GM21423 (cell line): ENCODE data around the gene MORN5.

ENCODE experiments used
- ATAC-seq: cut with Tn5 transposase; IDR thresholded peaks from one replicate; pipeline ENCODE4 v1.9.1; 2021; ENCODE audit warnings: mild to moderate bottlenecking, moderate library complexity; ENCODE audit not compliant: unreplicated experiment

Gene MORN5

GRCh38 chr9:122213589-122214413 lies 54.1 kb downstream of the MORN5 start:
- ATAC-seq, result peak; percentile 51

- no peak for ATAC-seq
Observed at GRCh38 chr9:122214507-122214906, 54.8 kb downstream of the MORN5 start.

GRCh38 chr9:122215663-122216062 lies 56.0 kb downstream of the MORN5 start:
- no peak for ATAC-seq

- ATAC-seq, result no peak
Observed at GRCh38 chr9:122216138-122216797, 56.6 kb downstream of the MORN5 start.

GRCh38 chr9:122216798-122217418 lies 57.2 kb downstream of the MORN5 start:
- ATAC-seq, result no peak

GRCh38 chr9:122217640-122218039 lies 57.9 kb downstream of the MORN5 start:
- ATAC-seq, result no peak

GRCh38 chr9:122218071-122218934 lies 58.6 kb downstream of the MORN5 start:
- no peak for ATAC-seq

DNA sequence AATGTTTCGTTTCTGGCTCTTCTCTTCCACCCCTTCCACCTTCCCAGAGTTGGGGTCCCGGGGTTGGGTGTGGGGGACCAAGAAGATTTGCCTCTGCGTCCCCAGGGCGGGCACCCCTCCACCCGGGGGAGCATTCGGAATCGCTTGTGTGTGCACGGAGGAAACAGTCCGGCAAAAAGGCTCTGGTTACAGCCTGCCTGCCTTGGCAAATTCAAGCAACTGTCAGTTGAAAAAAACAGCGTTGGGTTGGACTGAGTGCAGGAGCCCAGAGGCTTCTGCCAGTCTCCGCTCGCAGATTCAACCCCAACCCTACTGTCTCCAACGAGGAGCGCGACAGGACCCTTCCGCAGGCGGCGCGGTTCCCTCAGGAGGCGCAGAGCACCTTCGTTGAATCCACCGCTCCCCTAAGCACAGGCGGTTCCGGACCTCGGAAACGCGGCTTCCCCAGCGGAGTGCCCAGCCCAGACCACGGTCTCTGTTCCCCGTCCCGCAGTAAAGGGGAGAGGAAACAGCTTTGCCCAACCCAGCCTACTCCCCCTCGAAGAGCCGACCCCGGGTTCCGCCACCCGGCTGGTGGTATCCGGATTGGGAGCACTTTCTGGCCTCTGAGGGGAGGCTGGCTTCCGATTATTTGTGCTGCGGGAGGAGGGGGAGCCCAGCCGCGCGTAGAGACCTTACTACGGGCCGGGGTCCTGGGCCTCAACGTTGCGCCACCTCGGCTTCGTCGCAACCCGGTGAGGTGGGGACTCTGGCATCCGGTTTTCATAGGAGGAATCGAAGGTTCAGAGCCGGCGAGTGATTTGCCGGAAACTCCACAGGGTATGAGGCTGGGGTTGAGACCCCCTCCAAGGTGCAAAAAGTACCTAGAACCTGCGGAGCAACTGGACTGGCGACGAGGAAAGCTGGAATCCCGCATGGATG lies 59.5 kb downstream of the MORN5 start:
- ATAC-seq, result no peak

DNA sequence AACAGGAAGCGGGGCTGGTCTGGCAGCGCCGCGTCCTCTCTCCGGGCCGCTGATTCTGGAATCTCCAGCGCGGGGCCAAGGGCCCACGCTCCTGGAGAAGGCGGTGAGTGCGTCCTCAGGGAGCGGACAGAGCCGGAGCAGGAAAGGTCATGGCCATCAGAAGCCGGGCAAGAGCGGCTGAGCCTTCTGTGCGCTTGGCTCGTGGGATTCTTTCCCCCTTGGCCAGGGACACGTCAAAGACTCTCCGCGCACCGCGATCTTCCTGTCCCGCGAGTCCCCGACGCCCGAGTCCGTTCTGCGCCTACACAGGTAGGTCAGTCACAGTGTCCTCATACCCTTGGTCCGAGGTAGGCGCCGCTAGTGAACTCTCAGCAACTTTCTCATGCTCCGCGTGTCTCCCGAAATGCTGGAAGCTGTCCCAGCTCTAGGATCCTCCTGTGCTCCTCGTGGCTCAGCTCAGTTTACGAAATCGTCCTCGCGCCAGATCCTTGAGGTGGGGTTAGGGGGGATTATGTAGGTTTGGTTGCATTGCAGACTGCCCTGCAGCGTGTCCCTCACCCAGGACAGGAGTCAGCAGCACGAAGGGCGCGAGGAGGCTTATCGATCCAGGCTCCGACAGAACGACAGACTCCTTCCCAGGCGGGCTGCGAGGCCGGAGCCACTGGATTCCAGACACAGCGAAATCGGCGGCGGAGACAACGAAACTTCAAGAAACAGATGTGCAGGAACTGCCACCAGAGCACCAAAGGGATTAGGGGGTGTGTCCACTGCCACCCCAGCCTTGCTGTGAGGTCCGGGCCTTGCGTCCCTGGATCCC lies 60.4 kb downstream of the MORN5 start:
- ATAC-seq, result no peak

GRCh38 chr9:122220673-122221182 lies 61.0 kb downstream of the MORN5 start:
- ATAC-seq, result no peak

GRCh38 chr9:122221183-122221811 lies 61.6 kb downstream of the MORN5 start:
- ATAC-seq, result no peak

GRCh38 chr9:122222791-122223190 lies 63.1 kb downstream of the MORN5 start:
- no peak for ATAC-seq

GRCh38 chr9:122223435-122223834 lies 63.7 kb downstream of the MORN5 start:
- no peak for ATAC-seq

DNA sequence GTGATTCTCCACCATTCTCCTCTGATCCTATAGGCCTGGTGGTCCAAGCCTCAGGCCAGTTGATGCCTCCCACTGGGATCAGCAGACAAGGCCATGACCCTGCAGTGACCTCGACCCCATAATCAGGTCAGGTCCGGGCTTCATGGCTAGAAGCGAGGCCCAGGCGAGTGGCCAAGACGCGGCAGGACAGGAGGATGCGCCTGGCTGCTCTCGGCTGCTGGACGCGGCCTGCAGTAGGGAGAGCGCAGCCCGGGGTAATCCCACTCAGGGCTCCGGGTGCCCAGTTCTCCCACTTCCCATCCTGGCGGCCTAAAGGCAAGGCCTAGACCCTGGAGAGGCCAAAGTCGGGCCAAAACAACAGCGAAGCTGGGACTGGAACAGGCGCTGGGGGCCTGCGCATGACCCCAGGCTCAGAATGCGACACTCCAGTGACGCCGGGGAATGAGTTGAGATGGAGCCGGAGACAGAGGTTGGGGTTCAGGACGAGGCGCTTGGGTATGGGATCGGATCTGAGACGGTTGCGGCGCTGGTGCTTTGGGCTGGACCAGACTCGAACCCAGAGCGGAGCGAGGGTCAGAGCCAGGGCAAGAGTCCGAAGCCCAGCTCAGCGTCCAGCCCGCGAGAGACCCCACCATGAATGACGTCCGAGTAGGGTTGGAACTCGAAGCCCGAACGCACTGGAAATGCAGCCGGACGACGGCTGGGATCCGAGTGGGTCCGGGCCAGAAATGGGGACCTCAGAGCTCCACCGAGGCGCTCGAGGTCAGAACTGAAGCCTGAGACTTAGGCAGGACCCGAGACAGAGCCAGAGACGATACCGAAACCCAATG lies 65.8 kb downstream of the MORN5 start:
- ATAC-seq, result no peak

- no peak for ATAC-seq
Observed at GRCh38 chr9:122226142-122226757, 66.5 kb downstream of the MORN5 start.

- ATAC-seq, result no peak
Observed at GRCh38 chr9:122226758-122227574, 67.3 kb downstream of the MORN5 start.
